ENCODE measurements around the gene STXBP4.
"Not testable (repeated sequence)": the region's sequence is repeated elsewhere in the genome, so short reads cannot be mapped to it uniquely, and the experiment has no call there.

STXBP4 gene

GRCh38 chr17:55062921-55063320, 94.4 kb downstream of the STXBP4 start:
- no peak for DNase-seq

GRCh38 chr17:55063885-55064874, 95.6 kb downstream of the STXBP4 start:
- DNase-seq = no peak

- DNase-seq = no peak
These were observed 99.3 kb downstream of the STXBP4 start for GRCh38 chr17:55067697-55068439.

GRCh38 chr17:55068862-55069811, 100.6 kb downstream of the STXBP4 start:
- no peak for DNase-seq

- no peak for DNase-seq
These were observed 101.5 kb downstream of the STXBP4 start for GRCh38 chr17:55069983-55070529.

GRCh38 chr17:55072898-55073297, 104.3 kb downstream of the STXBP4 start:
- DNase-seq = no peak

GRCh38 chr17:55073467-55073866, 104.9 kb downstream of the STXBP4 start:
- not testable (repeated sequence) for DNase-seq

- DNase-seq = no peak
These were observed 113.0 kb downstream of the STXBP4 start for GRCh38 chr17:55081559-55081958.

- DNase-seq = peak; percentile 23 to 49
These were observed 118.1 kb downstream of the STXBP4 start for GRCh38 chr17:55086635-55087058.

- no peak for DNase-seq
These were observed 120.7 kb downstream of the STXBP4 start for GRCh38 chr17:55089256-55089655.

- DNase-seq = no peak
These were observed 121.5 kb downstream of the STXBP4 start for GRCh38 chr17:55090079-55090492.

- DNase-seq = no peak
These were observed 124.8 kb downstream of the STXBP4 start for GRCh38 chr17:55093353-55093752.

- no peak for DNase-seq
These were observed 130.2 kb downstream of the STXBP4 start for GRCh38 chr17:55098765-55099164.

GRCh38 chr17:55110521-55110920, 142.0 kb downstream of the STXBP4 start:
- DNase-seq = no peak

GRCh38 chr17:55114283-55114682, 145.7 kb downstream of the STXBP4 start:
- no peak for DNase-seq

GRCh38 chr17:55116440-55116914, 147.9 kb downstream of the STXBP4 start:
- no peak for DNase-seq

- no peak for DNase-seq
These were observed 148.6 kb downstream of the STXBP4 start for GRCh38 chr17:55117164-55117563.

- DNase-seq = no peak
These were observed 152.1 kb downstream of the STXBP4 start for GRCh38 chr17:55120651-55121050.

GRCh38 chr17:55121268-55121667, 152.7 kb downstream of the STXBP4 start:
- no peak for DNase-seq

GRCh38 chr17:55122114-55122513, 153.5 kb downstream of the STXBP4 start:
- no peak for DNase-seq

GRCh38 chr17:55124730-55125360, 156.3 kb downstream of the STXBP4 start:
- no peak for DNase-seq

- DNase-seq = no peak
These were observed 165.0 kb downstream of the STXBP4 start for GRCh38 chr17:55133583-55133982.

Measured in inflammatory macrophage treated with lipopolysaccharide for 1 hour (primary cell).